Esophagus squamous epithelium (tissue), 4 donors: ENCODE data around the gene C14orf119.

Experiments
- POLR2A ChIP-seq, 4 donors: fragments of 450-650 bp; IDR thresholded peaks; one replicate each; pipeline ENCODE4 v1.6.1; 2017; ENCODE audit warnings: antibody characterized with exemption in 4 of 4, mild to moderate bottlenecking in 4 of 4, moderate library complexity in 3 of 4
- TF ChIP-seq, protein P1 (sequence below), 6 experiments: fragments of 450-650 bp in 4 of 6; fragments of 200-600 bp in 2 of 6; sonication (generic) in 2 of 6; IDR thresholded peaks; one replicate each; pipeline ENCODE4 v1.5.1; 2016 to 2019; ENCODE audit warnings: antibody characterized with exemption in 6 of 6, mild to moderate bottlenecking in 4 of 6, moderate library complexity in 4 of 6

DNA sequence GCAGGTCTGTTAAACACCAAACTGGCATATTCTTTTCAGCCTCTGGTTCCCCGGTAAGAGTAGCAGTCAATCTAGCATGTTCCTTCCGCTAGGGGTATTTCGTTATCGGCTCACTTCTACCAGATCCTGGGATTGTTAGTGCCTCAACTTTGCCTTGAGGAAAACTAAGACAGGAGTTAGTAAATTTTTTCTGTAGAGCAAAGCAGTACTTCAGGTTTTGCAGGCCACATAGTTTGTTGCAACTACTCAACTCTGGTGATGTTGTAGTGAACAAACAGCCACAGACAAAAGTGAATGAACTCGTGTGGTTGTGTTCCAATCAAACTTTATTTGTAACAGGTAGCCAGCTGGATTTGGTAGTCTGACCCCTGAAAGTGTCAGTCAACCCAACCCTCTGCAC, 31.7 kb upstream of the C14orf119 start:
- TF ChIP-seq, protein P1, sequence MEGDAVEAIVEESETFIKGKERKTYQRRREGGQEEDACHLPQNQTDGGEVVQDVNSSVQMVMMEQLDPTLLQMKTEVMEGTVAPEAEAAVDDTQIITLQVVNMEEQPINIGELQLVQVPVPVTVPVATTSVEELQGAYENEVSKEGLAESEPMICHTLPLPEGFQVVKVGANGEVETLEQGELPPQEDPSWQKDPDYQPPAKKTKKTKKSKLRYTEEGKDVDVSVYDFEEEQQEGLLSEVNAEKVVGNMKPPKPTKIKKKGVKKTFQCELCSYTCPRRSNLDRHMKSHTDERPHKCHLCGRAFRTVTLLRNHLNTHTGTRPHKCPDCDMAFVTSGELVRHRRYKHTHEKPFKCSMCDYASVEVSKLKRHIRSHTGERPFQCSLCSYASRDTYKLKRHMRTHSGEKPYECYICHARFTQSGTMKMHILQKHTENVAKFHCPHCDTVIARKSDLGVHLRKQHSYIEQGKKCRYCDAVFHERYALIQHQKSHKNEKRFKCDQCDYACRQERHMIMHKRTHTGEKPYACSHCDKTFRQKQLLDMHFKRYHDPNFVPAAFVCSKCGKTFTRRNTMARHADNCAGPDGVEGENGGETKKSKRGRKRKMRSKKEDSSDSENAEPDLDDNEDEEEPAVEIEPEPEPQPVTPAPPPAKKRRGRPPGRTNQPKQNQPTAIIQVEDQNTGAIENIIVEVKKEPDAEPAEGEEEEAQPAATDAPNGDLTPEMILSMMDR (IDR thresholded peaks at IDR 0.05), result no peak
- no peak for TF ChIP-seq POLR2A (IDR thresholded peaks at IDR 0.05)
